ENCODE results near the gene UBXN1. TPM values are rescaled to one million over a fixed set of nuclear protein-coding genes. Genes with fewer than 3 reads are reported as not detected.
A peak's percentile ranks its signal among the peaks of the same experiment; 100 is the strongest.
"Not testable (repeated sequence)": the region's sequence is repeated elsewhere in the genome, so short reads cannot be mapped to it uniquely, and the experiment has no call there.

The UBXN1 gene
- total RNA-seq, 2 experiments from 2014 or later, result 110 to 116 TPM

GRCh38 chr11:62656796-62657429, 22.0 kb downstream of the UBXN1 start:
- no peak for DNase-seq
- Mint-ChIP-seq H3K27me3 (no peaks in the 10 kb centered on the region), H3K4me1 (ENCODE audit: low read depth) (peaks cover 14% of the 10 kb centered on the region), H3K36me3 (no peaks in the 10 kb centered on the region), H3K27ac (no peak overlapping the region), H3K4me3 (no peak overlapping the region), H3K9me3 (no peaks in the 10 kb centered on the region)
- intact Hi-C loops (cut with micrococcal nuclease), result no loop called here
- ChIA-PET POLR2A (interaction anchor here (0.6 to 1.8 kb wide), 4 partner anchors 8 to 52 kb away, joined by 3 to 4 read pairs (median 4); partner anchors contain the start of genes C11orf98, CSKMT and GANAB), CTCF (interaction anchor here (1.0 to 1.3 kb wide), 4 partner anchors 8 to 37 kb away, joined by 3 to 5 read pairs (median 4); partner anchors contain the start of genes C11orf98, CSKMT, LBHD1 and UQCC3)

DNA sequence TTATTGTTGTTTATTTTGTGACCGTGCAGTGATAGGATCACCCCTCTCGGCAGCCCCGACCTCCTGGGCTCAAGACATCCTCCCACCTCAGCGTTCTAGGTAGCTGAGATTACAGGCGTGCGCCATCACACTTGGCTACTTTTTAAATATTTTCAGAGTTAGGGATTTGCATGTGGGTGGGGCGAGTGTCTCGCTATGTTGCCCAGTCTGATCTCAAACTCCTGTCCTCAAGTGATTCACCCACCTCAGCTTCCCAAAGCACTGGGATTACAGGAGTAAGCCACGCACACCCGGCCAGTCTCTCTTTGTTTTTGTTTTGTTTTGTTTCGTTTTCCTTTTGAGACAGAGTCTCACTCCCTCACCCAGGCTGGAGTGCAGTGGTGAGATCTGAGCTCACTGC, 24.6 kb downstream of the UBXN1 start:
- Mint-ChIP-seq H3K9me3 (no peaks in the 10 kb centered on the region), H3K4me1 (ENCODE audit: low read depth) (peaks cover 22% of the 10 kb centered on the region), H3K36me3 (peaks cover 4% of the 10 kb centered on the region), H3K27me3 (no peaks in the 10 kb centered on the region), H3K4me3 (peak overlapping the region; percentile 43), H3K27ac (peak overlapping the region; percentile 69)
- intact Hi-C loops (cut with micrococcal nuclease), result no loop called here
- no peak for DNase-seq
- ChIA-PET CTCF (interaction anchor here (1.0 to 1.6 kb wide), 3 partner anchors 16 to 230 kb away, joined by 3 to 4 read pairs (median 4); no protein-coding TSS in a partner anchor), POLR2A (interaction anchor here (1.4 to 2.6 kb wide), 4 partner anchors 10 to 80 kb away, joined by 3 to 36 read pairs (median 6); partner anchors contain the start of genes C11orf98, CSKMT and EML3)

DNA sequence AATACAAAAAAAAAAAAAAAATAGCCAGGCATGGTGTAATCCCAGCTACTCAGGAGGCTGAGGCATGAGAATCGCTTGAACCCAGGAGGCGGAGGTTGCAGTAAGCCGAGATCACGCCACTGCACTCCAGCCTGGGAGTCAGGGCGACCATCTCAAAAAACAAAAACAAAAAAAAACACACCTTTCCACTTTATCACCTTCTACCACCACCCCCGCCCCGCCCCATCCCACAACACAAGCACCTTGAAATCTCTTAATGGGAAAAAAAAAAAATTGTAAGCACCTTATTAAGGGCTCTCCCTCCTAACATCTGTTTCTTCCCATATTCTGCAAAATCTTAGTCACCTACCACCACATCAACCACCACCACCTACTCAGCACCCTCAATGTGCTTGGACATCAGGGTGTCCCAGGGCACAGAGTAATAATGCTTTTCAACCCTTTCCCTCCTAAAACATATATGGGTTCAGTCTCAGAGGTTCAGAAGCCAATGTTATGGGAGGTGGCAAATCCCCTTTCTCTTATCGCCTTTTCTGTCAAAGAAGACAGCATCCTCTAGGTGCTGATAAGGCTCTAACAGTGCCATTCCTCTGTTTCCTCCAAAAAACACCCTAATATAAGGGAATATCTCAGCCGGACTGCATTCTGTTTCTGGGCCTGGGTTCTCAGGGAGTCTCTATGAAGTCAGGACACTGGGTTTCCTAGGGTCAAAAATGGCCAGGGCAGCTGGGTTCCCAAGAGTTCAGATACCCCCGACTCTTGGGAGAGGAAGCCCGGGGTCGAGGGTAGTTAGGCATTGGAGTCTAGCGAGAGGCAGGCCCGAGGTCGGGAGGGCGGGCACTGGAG, 26.5 kb downstream of the UBXN1 start:
- H3K4me3 Mint-ChIP-seq, result peak overlapping the region; percentile 85
- intact Hi-C loops (cut with micrococcal nuclease), result loop anchor here (1.0 to 2.0 kb wide), 5 partner anchors 13 to 74 kb away; partner anchors contain the start of genes C11orf98, CSKMT, HNRNPUL2 and TUT1
- CTCF ChIA-PET, result interaction anchor here (0.6 to 1.6 kb wide), 4 partner anchors 12 to 61 kb away, joined by 4 to 6 read pairs (median 5); partner anchors contain the start of genes B3GAT3, C11orf98, CSKMT and TUT1
- POLR2A ChIA-PET, result interaction anchor here (1.0 to 2.1 kb wide), 17 partner anchors 11 to 203 kb away, joined by 3 to 71 read pairs (median 4); partner anchors contain the start of genes B3GAT3, C11orf98, CSKMT and EML3
- peaks cover 22% of the 10 kb centered on the region for H3K4me1 Mint-ChIP-seq (ENCODE audit: low read depth)
- H3K36me3 Mint-ChIP-seq, result peaks cover 8% of the 10 kb centered on the region
- peak; percentile 59 for DNase-seq
- H3K27me3 Mint-ChIP-seq, result no peaks in the 10 kb centered on the region
- no peaks in the 10 kb centered on the region for H3K9me3 Mint-ChIP-seq
- peak overlapping the region; percentile 81 for H3K27ac Mint-ChIP-seq

DNA sequence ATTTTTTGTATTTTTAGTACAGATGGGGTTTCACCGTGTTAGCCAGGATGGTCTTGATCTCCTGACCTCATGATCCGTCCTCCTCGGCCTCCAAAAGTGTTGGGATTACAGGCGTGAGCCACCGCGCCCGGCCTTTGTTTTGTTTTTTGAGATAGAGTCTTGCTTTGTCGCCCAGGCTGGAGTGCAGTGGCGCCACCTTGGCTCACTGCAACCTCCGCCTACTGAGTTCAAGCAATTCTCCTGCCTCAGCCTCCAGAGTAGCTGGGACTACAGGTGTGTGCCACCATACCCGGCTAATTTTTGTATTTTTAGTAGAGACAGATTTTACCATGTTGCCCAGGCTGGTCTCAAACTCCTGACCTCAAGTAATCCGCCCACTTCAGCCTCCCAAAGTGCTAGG, 28.6 kb downstream of the UBXN1 start:
- ChIA-PET CTCF (interaction anchor here (0.7 to 1.3 kb wide), 4 partner anchors 9 to 93 kb away, joined by 3 to 4 read pairs (median 3); no protein-coding TSS in a partner anchor), POLR2A (interaction anchor here (1.2 kb wide), 1 partner anchor 59 kb away, joined by 5 read pairs; the partner anchor contains the start of gene TUT1)
- H3K27ac Mint-ChIP-seq; H3K4me3 Mint-ChIP-seq; DNase-seq; intact Hi-C loops (cut with micrococcal nuclease); H3K27me3 Mint-ChIP-seq; H3K9me3 Mint-ChIP-seq: not testable (repeated sequence)
- Mint-ChIP-seq H3K4me1 (ENCODE audit: low read depth) (peaks cover 28% of the 10 kb centered on the region), H3K36me3 (peaks cover 10% of the 10 kb centered on the region)

- no peak for DNase-seq
- Mint-ChIP-seq H3K27ac (no peak overlapping the region), H3K4me3 (no peak overlapping the region), H3K4me1 (ENCODE audit: low read depth) (peaks cover 32% of the 10 kb centered on the region), H3K9me3 (no peaks in the 10 kb centered on the region), H3K36me3 (peaks cover 14% of the 10 kb centered on the region), H3K27me3 (no peaks in the 10 kb centered on the region)
- intact Hi-C loops (cut with micrococcal nuclease), result no loop called here
- ChIA-PET CTCF (interaction anchor here (0.6 to 1.0 kb wide), 4 partner anchors 9 to 225 kb away, joined by 3 to 4 read pairs (median 3); no protein-coding TSS in a partner anchor), POLR2A (interaction anchor here (0.6 to 7.2 kb wide), 4 partner anchors 10 to 60 kb away, joined by 3 to 68 read pairs (median 7); partner anchors contain the start of genes C11orf98, CSKMT, LBHD1 and UQCC3)
Observed at GRCh38 chr11:62649486-62649885, 29.4 kb downstream of the UBXN1 start.

DNA sequence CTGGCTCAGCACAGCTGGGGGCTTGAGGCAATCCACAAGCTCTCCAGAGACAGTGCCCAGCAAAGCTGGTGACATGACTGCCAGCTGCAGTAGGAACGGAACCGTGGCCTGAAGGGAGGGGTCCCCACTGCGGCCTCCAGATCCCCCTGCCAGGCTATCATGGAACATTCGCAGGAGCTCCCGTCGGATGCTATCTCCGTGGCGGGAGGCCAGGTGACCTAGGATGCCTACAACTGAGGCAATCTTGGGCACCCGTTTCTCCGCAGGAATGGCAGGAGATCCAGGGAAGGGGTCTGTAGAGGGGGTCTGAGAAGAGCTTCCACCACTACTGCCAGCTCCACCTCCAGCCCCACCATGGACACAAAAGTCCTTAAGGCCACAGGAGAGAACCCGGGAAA, 29.9 kb downstream of the UBXN1 start:
- Mint-ChIP-seq H3K4me3 (no peak overlapping the region), H3K27ac (no peak overlapping the region), H3K4me1 (ENCODE audit: low read depth) (peaks cover 32% of the 10 kb centered on the region), H3K36me3 (peaks cover 16% of the 10 kb centered on the region), H3K9me3 (no peaks in the 10 kb centered on the region), H3K27me3 (no peaks in the 10 kb centered on the region)
- intact Hi-C loops (cut with micrococcal nuclease), result no loop called here
- ChIA-PET CTCF (interaction anchor here (0.6 to 1.7 kb wide), 4 partner anchors 8 to 224 kb away, joined by 3 to 5 read pairs (median 3); partner anchors contain the start of gene TUT1), POLR2A (interaction anchor here (1.4 to 7.2 kb wide), 4 partner anchors 11 to 57 kb away, joined by 3 to 68 read pairs (median 8); partner anchors contain the start of genes C11orf98, CSKMT, LBHD1 and TUT1)
- no peak for DNase-seq

- ChIA-PET POLR2A (interaction anchor here (1.4 to 7.2 kb wide), 5 partner anchors 11 to 57 kb away, joined by 3 to 68 read pairs (median 6); partner anchors contain the start of genes C11orf98, CSKMT, LBHD1 and TUT1), CTCF (interaction anchor here (0.6 to 1.7 kb wide), 4 partner anchors 7 to 138 kb away, joined by 3 to 5 read pairs (median 3); partner anchors contain the start of gene TUT1)
- Mint-ChIP-seq H3K36me3 (peaks cover 16% of the 10 kb centered on the region), H3K9me3 (no peaks in the 10 kb centered on the region), H3K27ac (no peak overlapping the region), H3K4me1 (ENCODE audit: low read depth) (peaks cover 29% of the 10 kb centered on the region), H3K4me3 (no peak overlapping the region), H3K27me3 (no peaks in the 10 kb centered on the region)
- no peak for DNase-seq
- intact Hi-C loops (cut with micrococcal nuclease), result no loop called here
Observed at GRCh38 chr11:62648185-62648966, 30.5 kb downstream of the UBXN1 start.

GRCh38 chr11:62647609-62648005, 31.3 kb downstream of the UBXN1 start:
- CTCF ChIA-PET, result interaction anchor here (0.7 to 1.7 kb wide), 2 partner anchors 56 to 138 kb away, joined by 3 to 5 read pairs; partner anchors contain the start of gene TUT1
- H3K27me3 Mint-ChIP-seq, result no peaks in the 10 kb centered on the region
- H3K4me3 Mint-ChIP-seq, result no peak overlapping the region
- H3K36me3 Mint-ChIP-seq, result peaks cover 17% of the 10 kb centered on the region
- intact Hi-C loops (cut with micrococcal nuclease), result loop anchor here (2.0 kb wide), 1 partner anchor 35 kb away; the partner anchor contains the start of genes EML3 and ROM1
- no peak for DNase-seq
- H3K4me1 Mint-ChIP-seq (ENCODE audit: low read depth), result peaks cover 29% of the 10 kb centered on the region
- no peak overlapping the region for H3K27ac Mint-ChIP-seq
- H3K9me3 Mint-ChIP-seq, result no peaks in the 10 kb centered on the region
- POLR2A ChIA-PET, result interaction anchor here (1.4 to 7.2 kb wide), 4 partner anchors 19 to 56 kb away, joined by 4 to 68 read pairs (median 8); partner anchors contain the start of genes C11orf98, CSKMT, LBHD1 and TUT1

DNA sequence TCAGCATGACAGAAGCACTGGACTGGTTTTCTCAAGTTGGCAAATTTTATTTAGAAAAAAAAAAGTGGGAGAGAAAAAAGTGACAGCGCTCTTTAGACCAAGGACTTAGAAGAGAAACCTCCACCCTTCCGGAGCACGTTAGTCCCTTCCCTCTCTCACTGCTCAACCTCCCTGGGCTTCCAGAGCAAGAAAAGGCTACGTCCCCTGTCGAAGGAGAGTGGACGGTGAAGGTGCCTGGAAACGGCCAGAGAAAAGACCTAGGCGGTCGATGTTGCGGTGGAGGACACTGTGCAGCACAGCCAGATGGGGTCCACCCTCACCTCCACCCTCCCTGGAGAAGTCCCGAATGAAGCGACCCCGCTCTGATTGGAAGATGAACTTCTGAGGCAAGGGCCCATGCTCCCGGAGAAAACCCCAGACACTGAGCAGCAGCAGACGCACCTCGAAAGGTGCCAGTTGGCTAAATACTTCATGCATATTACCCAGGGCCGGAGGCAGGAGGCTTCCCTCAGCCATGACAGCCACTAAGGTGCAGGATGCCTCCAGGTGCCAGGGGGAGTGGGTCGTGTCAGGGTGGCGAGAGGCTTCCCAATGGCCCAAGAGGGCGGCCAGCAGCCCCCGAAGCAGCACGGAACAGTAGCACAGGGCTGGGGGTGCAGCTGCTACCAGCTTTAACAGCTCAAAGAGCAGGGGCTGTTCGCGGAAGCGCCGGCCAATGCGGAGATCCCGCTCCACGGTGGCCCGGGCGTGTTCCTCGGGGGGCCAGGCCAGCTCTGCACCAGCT, 31.9 kb downstream of the UBXN1 start:
- intact Hi-C loops (cut with micrococcal nuclease), result loop anchor here (1.0 to 2.0 kb wide), 3 partner anchors 25 to 56 kb away; partner anchors contain the start of genes EML3, ROM1 and TUT1
- Mint-ChIP-seq H3K27ac (peak overlapping the region; percentile 94), H3K4me1 (ENCODE audit: low read depth) (peaks cover 29% of the 10 kb centered on the region), H3K4me3 (peak overlapping the region; percentile 94), H3K27me3 (no peaks in the 10 kb centered on the region), H3K36me3 (peaks cover 18% of the 10 kb centered on the region), H3K9me3 (no peaks in the 10 kb centered on the region)
- ChIA-PET POLR2A (interaction anchor here (0.6 to 7.2 kb wide), 12 partner anchors 9 to 194 kb away, joined by 3 to 68 read pairs (median 6); partner anchors contain the start of genes C11orf98, CSKMT, EML3 and LBHD1), CTCF (interaction anchor here (0.8 to 1.7 kb wide), 5 partner anchors 35 to 222 kb away, joined by 3 to 5 read pairs (median 4); partner anchors contain the start of gene TUT1)
- no peak for DNase-seq
